GM21381 (cell line): ENCODE measurements around the gene SLC35E2B.
A peak's percentile ranks its signal among the peaks of the same experiment; 100 is the strongest.
"Not testable (repeated sequence)": the region's sequence is repeated elsewhere in the genome, so short reads cannot be mapped to it uniquely, and the experiment has no call there.

Experiments
- ATAC-seq: cut with Tn5 transposase; IDR thresholded peaks from one replicate; pipeline ENCODE4 v1.9.1; 2021; ENCODE audit warnings: mild to moderate bottlenecking, moderate library complexity; ENCODE audit not compliant: unreplicated experiment

Gene SLC35E2B

DNA sequence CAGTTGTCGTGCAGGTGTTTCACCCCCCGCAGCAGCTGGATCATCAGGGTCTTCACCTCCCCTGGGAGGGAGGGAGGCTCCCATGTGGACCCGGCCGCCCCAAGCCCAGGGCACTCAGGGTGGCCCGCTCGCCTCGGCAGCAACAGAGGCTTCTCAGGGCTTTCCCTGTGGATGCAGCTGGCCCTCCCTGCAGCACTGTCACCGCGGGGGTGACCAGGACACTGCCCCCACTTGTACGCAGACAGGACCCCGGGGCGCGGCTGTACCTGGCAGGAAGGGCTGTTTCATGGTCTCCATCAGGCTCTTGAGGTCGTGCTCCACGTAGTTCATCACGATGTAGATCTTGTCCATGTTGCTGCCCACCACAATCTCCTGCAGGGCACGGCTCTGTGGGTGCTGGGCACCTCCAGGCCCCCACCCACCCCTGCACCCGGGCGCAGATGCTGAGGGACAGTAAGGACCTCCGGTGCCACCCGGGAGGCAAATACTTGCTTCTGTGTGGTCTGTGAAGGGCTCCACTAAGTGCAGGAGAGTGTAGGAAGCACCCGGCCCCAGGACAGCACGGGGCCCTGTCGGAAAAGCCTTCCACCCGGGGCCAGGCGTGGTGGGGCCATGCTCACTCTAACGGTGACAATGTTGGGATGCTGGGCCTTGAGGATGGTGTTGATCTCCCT lies 11.8 kb upstream of the SLC35E2B start:
- ATAC-seq, result not testable (repeated sequence)

- no peak for ATAC-seq
Measured at GRCh38 chr1:1703796-1704195, 11.2 kb upstream of the SLC35E2B start.

GRCh38 chr1:1702506-1702905 lies 9.9 kb upstream of the SLC35E2B start:
- not testable (repeated sequence) for ATAC-seq

DNA sequence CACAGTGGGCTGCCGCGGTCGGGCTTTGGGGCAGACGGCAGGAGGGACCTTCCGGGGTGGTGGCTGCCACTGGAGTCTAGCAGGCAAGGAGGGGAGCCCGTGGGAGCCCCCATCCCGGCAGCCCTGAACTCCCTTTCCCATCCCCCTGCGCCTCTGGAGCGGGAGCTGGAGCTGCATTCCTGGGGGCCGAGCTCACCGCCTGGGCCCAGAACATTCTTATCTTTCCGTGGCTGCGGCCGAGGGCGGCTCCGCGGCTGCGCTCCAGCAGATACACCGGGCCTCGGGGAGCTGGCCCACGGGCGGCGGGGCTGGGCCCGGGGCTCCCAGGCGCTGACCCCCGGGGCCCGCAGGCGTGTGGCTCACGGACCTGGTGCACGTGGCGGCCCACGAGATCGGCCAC lies 8.0 kb upstream of the SLC35E2B start:
- ATAC-seq, result not testable (repeated sequence)

- not testable (repeated sequence) for ATAC-seq
Measured at GRCh38 chr1:1700067-1700466, 7.5 kb upstream of the SLC35E2B start.

GRCh38 chr1:1699061-1699460 lies 6.5 kb upstream of the SLC35E2B start:
- not testable (repeated sequence) for ATAC-seq

GRCh38 chr1:1697358-1698183 lies 5.0 kb upstream of the SLC35E2B start:
- ATAC-seq, result not testable (repeated sequence)

DNA sequence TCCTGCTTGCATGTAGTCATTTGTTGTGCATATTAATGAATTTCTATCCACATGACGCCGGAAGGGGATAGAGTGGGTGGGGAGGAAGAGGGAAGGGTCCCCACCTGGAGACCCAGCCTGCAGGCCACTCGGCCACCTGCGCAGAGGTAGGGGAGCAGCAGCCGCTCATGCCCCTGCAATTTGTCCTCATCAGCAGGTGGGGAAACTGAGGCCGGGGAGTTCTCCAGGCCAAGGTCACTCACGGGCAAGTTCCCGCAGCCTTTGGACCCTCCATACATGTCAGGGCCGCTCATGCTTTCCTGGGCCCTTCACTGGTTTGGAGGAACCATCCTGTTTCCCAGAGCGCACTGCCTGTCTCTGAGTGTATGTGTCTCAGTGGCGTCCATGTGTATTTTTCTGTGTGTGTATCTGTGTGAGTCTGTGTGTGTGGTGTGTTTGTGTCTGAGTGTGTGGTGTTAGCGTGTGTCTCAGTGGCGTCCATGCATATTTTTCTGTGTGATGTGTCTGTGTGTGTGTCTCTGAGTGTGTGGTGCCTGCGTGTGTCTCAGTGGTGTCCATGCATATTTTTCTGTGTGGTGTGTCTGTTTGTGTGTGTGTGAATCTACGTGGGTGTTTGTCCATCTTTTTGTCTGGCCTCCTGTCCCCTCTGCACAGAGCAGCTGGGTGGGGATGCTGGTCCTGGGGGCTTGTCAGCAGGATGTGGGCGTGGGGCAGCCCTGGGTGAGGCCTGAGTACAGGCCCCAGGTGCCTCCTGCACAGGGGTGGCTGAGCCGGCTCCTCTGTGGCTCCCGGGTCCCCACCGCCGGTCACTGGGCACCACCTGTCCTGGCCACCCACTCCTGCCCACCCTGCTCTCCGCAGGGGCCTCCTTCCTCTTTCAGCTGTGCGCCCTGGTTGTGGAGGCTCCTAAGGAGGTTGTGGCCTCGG lies 4.1 kb upstream of the SLC35E2B start:
- not testable (repeated sequence) for ATAC-seq

DNA sequence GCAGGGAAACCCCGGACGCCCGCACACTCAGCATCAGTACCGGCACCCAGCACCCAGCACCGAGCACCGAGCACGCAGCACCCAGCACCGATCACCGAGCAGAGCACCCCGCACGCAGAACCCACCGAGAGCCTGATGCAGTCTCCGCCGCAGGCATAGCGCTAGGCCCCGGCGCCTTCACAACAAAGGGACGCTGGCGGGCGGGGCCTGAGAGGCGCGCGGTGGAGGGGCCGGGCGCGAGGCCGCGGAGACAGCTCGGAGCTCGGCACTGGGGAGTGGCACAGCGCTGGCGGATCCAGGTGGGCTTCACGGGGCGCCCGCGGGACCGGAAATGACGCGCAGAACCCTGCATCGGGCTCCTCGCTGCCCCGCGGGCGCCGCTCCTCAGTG lies 276 bp downstream of the SLC35E2B start:
- peak; percentile 43 for ATAC-seq

- ATAC-seq, result not testable (repeated sequence)
Measured at GRCh38 chr1:1691443-1691842, 1.2 kb downstream of the SLC35E2B start.

- ATAC-seq, result not testable (repeated sequence)
Measured at GRCh38 chr1:1689526-1689925, 3.1 kb downstream of the SLC35E2B start.

DNA sequence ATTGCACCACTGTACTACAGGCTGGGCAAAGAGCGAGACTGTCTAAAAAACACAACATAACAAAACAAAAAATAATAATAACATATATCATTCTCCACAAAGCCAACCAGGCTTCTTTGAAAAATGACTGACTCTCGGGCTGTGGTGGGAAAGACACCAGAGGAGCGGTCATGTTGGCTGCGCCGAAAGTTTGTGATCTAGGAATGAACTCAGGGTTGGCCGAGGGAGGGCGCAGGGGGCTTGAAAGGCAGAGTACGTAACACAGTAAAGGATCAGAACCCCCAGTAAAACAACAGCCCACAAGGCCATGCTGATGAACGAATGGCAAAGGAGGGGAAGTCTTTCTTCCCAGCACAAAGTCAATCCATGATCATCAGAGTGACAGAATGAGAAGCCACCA lies 4.7 kb downstream of the SLC35E2B start:
- ATAC-seq, result no peak

DNA sequence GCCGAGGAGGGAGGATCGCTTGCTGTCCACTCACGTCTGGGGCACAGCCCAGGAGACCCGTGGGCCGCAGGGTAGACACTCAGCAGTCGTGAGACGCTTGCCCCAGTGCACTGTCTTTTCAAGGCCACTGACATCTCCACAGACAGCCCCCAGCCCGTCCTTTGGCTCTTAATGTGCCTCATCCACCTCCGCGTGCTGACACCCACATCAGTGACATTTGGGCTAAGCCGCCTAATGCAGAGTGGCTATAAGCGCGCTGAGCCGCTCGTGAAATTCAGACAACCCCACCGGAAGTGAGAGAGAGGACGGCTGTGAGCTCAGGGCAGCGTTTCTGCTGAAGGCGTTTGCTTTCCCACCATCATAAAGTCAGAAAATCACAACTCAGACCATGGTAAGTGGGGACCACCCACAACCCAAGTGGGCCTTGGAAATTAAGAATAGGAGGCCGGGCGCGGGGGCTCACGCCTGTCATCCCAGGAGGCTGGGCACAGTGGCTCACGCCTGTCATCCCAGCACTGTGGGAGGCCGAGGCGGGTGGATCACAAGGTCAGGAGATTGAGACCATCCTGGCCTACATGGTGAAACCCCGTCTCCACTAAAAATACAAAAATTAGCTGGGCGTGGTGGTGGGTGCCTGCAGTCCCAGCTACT lies 8.4 kb downstream of the SLC35E2B start:
- ATAC-seq, result no peak

GRCh38 chr1:1683104-1683905 lies 9.3 kb downstream of the SLC35E2B start:
- ATAC-seq, result no peak

DNA sequence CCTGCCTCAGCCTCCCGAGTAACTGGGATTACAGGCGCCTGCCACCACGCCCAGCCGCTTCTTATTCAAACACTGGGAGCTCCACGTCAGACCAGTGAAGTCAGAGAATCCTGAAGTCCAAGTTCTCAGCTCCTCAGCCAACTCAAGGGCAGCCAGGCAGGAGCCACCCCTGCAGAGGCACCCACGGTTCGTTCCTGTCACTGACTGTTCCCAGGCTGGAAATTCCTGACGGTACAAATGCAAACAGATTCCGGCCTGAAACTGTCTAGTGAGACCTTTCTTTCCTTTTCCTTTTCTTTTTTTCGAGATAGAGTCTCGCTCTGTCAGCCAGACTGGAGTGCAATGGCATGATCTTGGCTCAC lies 11.7 kb downstream of the SLC35E2B start:
- no peak for ATAC-seq

- no peak for ATAC-seq
Measured at GRCh38 chr1:1680031-1680911, 12.3 kb downstream of the SLC35E2B start.

DNA sequence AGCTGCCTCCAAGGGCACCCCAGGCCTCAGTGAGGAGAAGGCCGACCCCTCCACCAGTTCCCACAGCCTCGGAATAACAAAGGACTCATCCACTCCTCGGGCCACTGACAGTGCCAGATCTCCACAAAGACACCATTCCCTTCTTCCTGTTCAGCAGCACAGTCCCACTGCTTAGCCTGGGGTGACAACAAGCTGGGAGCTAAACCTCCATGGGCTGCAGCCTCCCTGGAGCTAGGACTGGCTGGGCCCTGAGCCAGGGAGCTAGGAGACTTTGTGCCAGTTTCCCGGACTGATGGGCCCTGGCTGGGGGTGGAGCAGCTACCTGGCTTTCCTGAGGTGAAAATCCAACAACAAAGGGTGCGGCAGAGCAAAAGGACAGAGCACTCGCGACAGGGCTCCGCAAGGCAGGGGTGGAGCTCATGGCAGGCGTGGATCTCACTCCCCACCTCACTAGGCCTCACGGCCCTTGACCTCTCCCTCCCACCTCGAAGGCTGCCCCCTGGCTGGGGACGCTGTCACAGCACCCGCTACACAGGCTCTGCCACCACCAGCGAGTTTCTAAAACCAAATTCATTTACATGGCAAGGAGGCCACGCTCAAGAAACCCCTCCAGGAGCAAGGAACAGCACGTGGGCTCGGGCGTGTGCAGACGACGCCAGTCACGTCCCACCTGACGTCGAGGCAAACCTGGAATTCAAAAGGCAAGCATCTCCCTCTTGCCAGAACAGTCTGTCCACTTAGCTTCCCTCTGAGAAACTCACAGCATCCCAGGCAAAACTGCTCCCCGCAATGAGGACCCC lies 13.8 kb downstream of the SLC35E2B start:
- no peak for ATAC-seq
